CD14-positive monocyte (primary cell): ENCODE data around the gene ADRM1. TPM values are rescaled to one million over a fixed set of nuclear protein-coding genes. Genes with fewer than 3 reads are reported as not detected.
A peak's percentile ranks its signal among the peaks of the same experiment; 100 is the strongest.

Source experiments
- DNase-seq, 3 donors: peaks; one replicate each; pipeline ENCODE4 v3.0.0-alpha.2; 2011 to 2022
- H2AFZ ChIP-seq: 2 replicates; pipeline ENCODE4 v1.6.0; 2012; ENCODE audit warnings: mild to moderate bottlenecking, low read depth, low read length, inconsistent platforms; ENCODE audit not compliant: insufficient read depth, poor library complexity, severe bottlenecking
- H3K27ac ChIP-seq, 2 donors: 1 replicate in 1 of 2; 2 replicates in 1 of 2; pipeline ENCODE4 v1.5.1; 2012 to 2013; ENCODE audit warnings: low read length in 2 of 2, control low read depth in 1 of 2, inconsistent platforms in 1 of 2, low read depth in 1 of 2, mild to moderate bottlenecking in 1 of 2
- H3K27me3 ChIP-seq, 2 donors: one replicate each; pipeline versions ENCODE4 v1.6.0 to v1.6.1; 2011 to 2013; ENCODE audit warnings: low read length in 2 of 2; ENCODE audit not compliant: control insufficient read depth in 2 of 2, insufficient read depth in 2 of 2
- H3K36me3 ChIP-seq, 2 donors: replicated peaks in 1 of 2; 1 replicate in 1 of 2; 2 replicates in 1 of 2; pipeline versions ENCODE4 v1.5.1 to v1.6.1; 2012 to 2013; ENCODE audit warnings: low read length in 2 of 2, control low read depth in 1 of 2, inconsistent platforms in 1 of 2, mild to moderate bottlenecking in 1 of 2; ENCODE audit not compliant: insufficient read depth in 2 of 2, control insufficient read depth in 1 of 2
- H3K4me1 ChIP-seq, 2 donors: 1 replicate in 1 of 2; 2 replicates in 1 of 2; pipeline versions ENCODE4 v1.5.1 to v1.6.1; 2012 to 2013; ENCODE audit warnings: low read length in 2 of 2, control low read depth in 1 of 2, inconsistent platforms in 1 of 2, mild to moderate bottlenecking in 1 of 2, moderate library complexity in 1 of 2; ENCODE audit not compliant: insufficient read depth in 2 of 2, control insufficient read depth in 1 of 2
- H3K4me2 ChIP-seq: replicated peaks from 2 replicates; pipeline ENCODE3; 2012; ENCODE audit warnings: low read length, moderate library complexity, mild to moderate bottlenecking; ENCODE audit not compliant: poor library complexity, severe bottlenecking; ENCODE audit errors: extremely low read depth
- H3K4me3 ChIP-seq, 3 experiments: fragments of 200-600 bp in 1 of 3; sonication (generic) in 1 of 3; replicated peaks in 1 of 3; 1 replicate in 2 of 3; 2 replicates in 1 of 3; pipeline ENCODE4 v1.5.1; 2011 to 2013; ENCODE audit warnings: low read length in 3 of 3, mild to moderate bottlenecking in 3 of 3, control low read depth in 2 of 3, low read depth in 2 of 3, inconsistent platforms in 1 of 3, moderate library complexity in 1 of 3
- H3K79me2 ChIP-seq: 2 replicates; pipeline ENCODE4 v1.6.0; 2012; ENCODE audit warnings: mild to moderate bottlenecking, control low read depth, inconsistent platforms, low read length, moderate library complexity; ENCODE audit not compliant: insufficient read depth
- H3K9ac ChIP-seq: 2 replicates; pipeline ENCODE4 v1.6.0; 2017; ENCODE audit warnings: low read length, mild to moderate bottlenecking; ENCODE audit not compliant: insufficient read depth, poor library complexity, severe bottlenecking
- H3K9me3 ChIP-seq, 2 donors: replicated peaks in 1 of 2; 1 replicate in 1 of 2; 2 replicates in 1 of 2; pipeline versions ENCODE4 v1.5.1 to v1.6.1; 2012 to 2013; ENCODE audit warnings: low read length in 2 of 2, control low read depth in 1 of 2; ENCODE audit not compliant: control insufficient read depth in 1 of 2, insufficient read depth in 1 of 2
- H4K20me1 ChIP-seq: 2 replicates; pipeline ENCODE4 v1.6.0; 2012; ENCODE audit warnings: mild to moderate bottlenecking, low read length, control low read depth, moderate library complexity; ENCODE audit not compliant: insufficient read depth
- H3K27ac Mint-ChIP-seq, 7 donors: one replicate each; pipeline ENCODE4 v1.8.0; 2020; ENCODE audit warnings: mild to moderate bottlenecking in 7 of 7, mixed read lengths in 7 of 7, moderate library complexity in 6 of 7, inconsistent platforms in 2 of 7
- H3K27me3 Mint-ChIP-seq, 3 donors: one replicate each; pipeline ENCODE4 v1.8.0; 2021 to 2022; ENCODE audit warnings: low read depth in 3 of 3, mild to moderate bottlenecking in 3 of 3, mixed read lengths in 3 of 3, moderate library complexity in 3 of 3, inconsistent platforms in 1 of 3
- H3K36me3 Mint-ChIP-seq, 2 donors: one replicate each; pipeline ENCODE4 v1.8.0; 2020; ENCODE audit warnings: mixed read lengths in 2 of 2, inconsistent platforms in 1 of 2, mild to moderate bottlenecking in 1 of 2
- H3K4me1 Mint-ChIP-seq: one replicate; pipeline ENCODE4 v1.8.0; 2020; ENCODE audit warnings: mild to moderate bottlenecking, mixed read lengths
- H3K4me3 Mint-ChIP-seq, 2 donors: one replicate each; pipeline ENCODE4 v1.8.0; 2020; ENCODE audit warnings: mild to moderate bottlenecking in 2 of 2, mixed read lengths in 2 of 2, moderate library complexity in 1 of 2
- H3K9me3 Mint-ChIP-seq, 7 donors: one replicate each; pipeline ENCODE4 v1.8.0; 2020 to 2022; ENCODE audit warnings: mixed read lengths in 7 of 7, mild to moderate bottlenecking in 6 of 7, moderate library complexity in 6 of 7, inconsistent platforms in 2 of 7
- CTCF ChIP-seq: fragments of 200-600 bp; IDR thresholded peaks from one replicate; pipeline ENCODE4 v1.8.0; 2022; ENCODE audit warnings: antibody characterized with exemption, mild to moderate bottlenecking
- WGBS: methylation state at CpG from one replicate; pipeline ENCODE4 v1.1.5; 2013; ENCODE audit warnings: missing lambda C conversion rate; ENCODE audit not compliant: insufficient coverage; 5-methylcytosine and 5-hydroxymethylcytosine counted together
- intact Hi-C, 2 donors: fragments of 100-400 bp; cut with micrococcal nuclease; formaldehyde crosslinking; loops; one replicate each; pipeline versions ENCODE4 v1.15.0 to v1.15.1; 2023
- polyA plus RNA-seq, 3 donors: library from polyadenylated mRNA; depleted of rRNA in 1 of 3; unstranded in 2 of 3; stranded (reverse) in 1 of 3; fragments of 300-500 nt in 2 of 3; fragments of >200 nt in 1 of 3; fragmentation: Illumina TruSeq in 2 of 3; gene quantifications; 1 replicate in 2 of 3; 2 replicates in 1 of 3; pipeline ENCODE4 v1.2.3, GENCODE V29; 2012 to 2021

ADRM1 gene
- polyA plus RNA-seq, 3 donors: 63.3 to 81.5 (median 72.5) TPM

- H4K20me1 ChIP-seq: peaks cover 55% of the 10 kb centered on the region
These were observed 5.5 kb downstream of the ADRM1 start for GRCh38 chr20:62308102-62308822.

More at GRCh38 chr20:62308102-62308822, 5.5 kb downstream of the ADRM1 start:
- no peak for TF ChIP-seq CTCF
- peaks cover 21% of the 10 kb centered on the region for H3K4me1 Mint-ChIP-seq
- H3K36me3 ChIP-seq: peaks cover 47 to 52% of the 10 kb centered on the region in 2 donors
- no peak overlapping the region for H2AFZ ChIP-seq
- peaks cover 1 to 3% (median 1%) of the 10 kb centered on the region in 3 donors for H3K27me3 Mint-ChIP-seq
- no peak overlapping the region for H3K9ac ChIP-seq
- H3K9me3 Mint-ChIP-seq: no peaks in the 10 kb centered on the region
- no peak overlapping the region for H3K27ac ChIP-seq
- peaks cover 13 to 17% of the 10 kb centered on the region in 2 donors for H3K4me1 ChIP-seq
- no peak overlapping the region for H3K4me3 ChIP-seq
- DNase-seq: no peak
- H3K79me2 ChIP-seq: peaks cover 29% of the 10 kb centered on the region
- no peaks in the 10 kb centered on the region for H3K27me3 ChIP-seq
- no peak overlapping the region for H3K4me2 ChIP-seq
- H3K4me3 Mint-ChIP-seq: no peak overlapping the region
- intact Hi-C loops: loop anchor here (10.0 kb wide), 4 partner anchors 183 to 627 kb away; partner anchors contain the start of genes GID8 (in 1 of the 2), LSM14B (in 1 of the 2) and OGFR (in 1 of the 2)
- H3K9me3 ChIP-seq: no peaks in the 10 kb centered on the region
- peak overlapping the region in 2 of 7 donors; percentile 49 to 68 for H3K27ac Mint-ChIP-seq
- 96% methylated on average over 24 of the region's 29 CpGs for WGBS
- peaks cover 43 to 59% of the 10 kb centered on the region in 2 donors for H3K36me3 Mint-ChIP-seq
